ENCODE data around the gene ARL17B. TPM values are rescaled to one million over a fixed set of nuclear protein-coding genes. Genes with fewer than 3 reads are reported as not detected.

ARL17B gene
- total and polyA plus RNA-seq, 2 donors (not counting 3 experiments of a cell fraction or from before 2014, with no cell fraction given): 6.4 to 12.2 TPM

GRCh38 chr17:46274238-46274637 is 87.3 kb downstream of the ARL17B start:
- H3K27ac ChIP-seq (ENCODE audit: insufficient read depth, low read depth, low read length): no peak overlapping the region
- H2AFZ ChIP-seq (ENCODE audit: low read depth, low read length): no peak overlapping the region
- H3K9me3 ChIP-seq (replicated peaks; ENCODE audit: control insufficient read depth, insufficient read depth, low read length): no peaks in the 10 kb centered on the region
- H3K27me3 ChIP-seq (ENCODE audit: control insufficient read depth in 2 of 2, insufficient read depth in 2 of 2, low read length in 2 of 2): peaks cover 6 to 18% of the 10 kb centered on the region in 2 experiments
- no peak overlapping the region for H3K4me3 ChIP-seq (replicated peaks in 1 of 3; ENCODE audit: insufficient read depth in 1 of 3, low read depth in 1 of 3, low read length in 3 of 3)
- FAIRE-seq (no peak), DNase-seq (ENCODE audit: low read depth, low spot score) (no peak)
- dilution Hi-C loops (cut with MboI; ENCODE audit: extremely low pct_ligation_motif_present, low sequenced_read_pairs): no loop called here
- no peaks in the 10 kb centered on the region for H3K79me2 ChIP-seq (ENCODE audit: control insufficient read depth, insufficient read depth, low read length)
- ChIA-PET POLR2A (no interaction called here), CTCF (no interaction called here)
- no peaks in the 10 kb centered on the region for H4K20me1 ChIP-seq (replicated peaks; ENCODE audit: control insufficient read depth, extremely low read depth, insufficient read depth, low read length)
- H3K9me1 ChIP-seq (replicated peaks; ENCODE audit: control insufficient read depth, extremely low read depth, insufficient read depth, low read length): no peaks in the 10 kb centered on the region
- no peak overlapping the region for H3K4me2 ChIP-seq (ENCODE audit: insufficient read depth, low read length)
- H3K9ac ChIP-seq (replicated peaks; ENCODE audit: extremely low read depth, insufficient read depth, low read length): no peak overlapping the region
- no peaks in the 10 kb centered on the region for H3K36me3 ChIP-seq (ENCODE audit: control insufficient read depth in 2 of 2, extremely low read depth in 1 of 2, insufficient read depth in 2 of 2, low read length in 2 of 2)
- no peaks in the 10 kb centered on the region for H3K4me1 ChIP-seq (ENCODE audit: control insufficient read depth, extremely low read depth, insufficient read depth, low read length)
- intact Hi-C loops (cut with micrococcal nuclease): no loop called here
- BruUV-seq (replicated peaks): no TSS peak
- TF ChIP-seq EZH2 (IDR thresholded peaks at IDR 0.05; ENCODE audit: borderline replicate concordance, low read depth, low read length, severe bottlenecking) (no peak), GATA2 (IDR thresholded peaks at IDR 0.05; ENCODE audit: insufficient read depth, insufficient read length, low read depth, low read length) (no peak), MYC (IDR thresholded peaks at IDR 0.05; ENCODE audit: low read depth, low read length) (no peak), MAX (IDR thresholded peaks at IDR 0.05; ENCODE audit: insufficient read depth, insufficient read length) (no peak), FOS (IDR thresholded peaks at IDR 0.05; ENCODE audit: borderline replicate concordance, insufficient read depth, low read length) (no peak), CTCF (IDR thresholded peaks at IDR 0.05; ENCODE audit: extremely low read depth in 1 of 2, insufficient read depth in 1 of 2, low read depth in 1 of 2, low read length in 2 of 2) (no peak), JUN (IDR thresholded peaks at IDR 0.05; ENCODE audit: borderline replicate concordance, insufficient read depth, insufficient read length, low read depth) (no peak), POLR2AphosphoS5 (IDR thresholded peaks at IDR 0.05; ENCODE audit: insufficient read depth, low read depth, low read length) (no peak), POLR2A (IDR thresholded peaks at IDR 0.05; ENCODE audit: low read depth, low read length) (no peak)
